OCI-LY7 (cell line): ENCODE measurements around the gene OR4E1. TPM values are rescaled to one million over a fixed set of nuclear protein-coding genes. Genes with fewer than 3 reads are reported as not detected.

ENCODE experiments used
- BruUV-seq: library from RNA; stranded (reverse); fragments of 400-500 nt; replicated peaks from 2 replicates; lab custom pipeline; 2021; lab: Mats Ljungman, UMichigan
- CTCF ChIA-PET: fragments of 300-600 bp; sonication (Branson Sonifier 250); formaldehyde crosslinking; loops from one replicate; lab custom pipeline; 2022; ENCODE audit warnings: antibody characterized with exemption; ENCODE audit not compliant: unreplicated experiment; lab: Charles Lee
- POLR2A ChIA-PET: fragments of 300-600 bp; sonication (Branson Sonifier 250); formaldehyde crosslinking; loops from one replicate; lab custom pipeline; 2022; ENCODE audit warnings: antibody characterized with exemption; lab: Charles Lee
- DNase-seq: peaks from one replicate; pipeline ENCODE4 v3.0.0-alpha.2; 2015; ENCODE audit warnings: low spot score
- H2AFZ ChIP-seq: fragments of 200-600 bp; sonication (generic), shearing (Covaris generic); 2 replicates; pipeline ENCODE4 v1.6.1; 2014; ENCODE audit warnings: mild to moderate bottlenecking, antibody characterized with exemption, low read length, moderate library complexity
- H3K27ac ChIP-seq: fragments of 200-600 bp; sonication (generic); 2 replicates; pipeline ENCODE4 v1.5.1; 2014; ENCODE audit warnings: mixed run types, low read depth, mild to moderate bottlenecking, moderate library complexity, low read length, inconsistent platforms; ENCODE audit not compliant: poor library complexity, severe bottlenecking
- H3K36me3 ChIP-seq: fragments of 200-600 bp; sonication (generic); 2 replicates; pipeline ENCODE4 v1.6.1; 2014; ENCODE audit warnings: mild to moderate bottlenecking, antibody characterized with exemption, low read length, moderate library complexity, mixed read lengths; ENCODE audit not compliant: insufficient read depth
- H3K4me1 ChIP-seq: fragments of 200-600 bp; sonication (generic); 2 replicates; pipeline ENCODE4 v1.5.1; 2014; ENCODE audit warnings: mild to moderate bottlenecking, low read length; ENCODE audit not compliant: insufficient read depth, poor library complexity, severe bottlenecking
- H3K4me2 ChIP-seq: fragments of 200-600 bp; sonication (generic); 2 replicates; pipeline ENCODE4 v1.6.1; 2014; ENCODE audit warnings: mild to moderate bottlenecking, low read length
- H3K4me3 ChIP-seq: fragments of 200-600 bp; sonication (generic); 2 replicates; pipeline ENCODE4 v1.5.1; 2014; ENCODE audit warnings: mild to moderate bottlenecking, low read depth, low read length; ENCODE audit not compliant: poor library complexity, severe bottlenecking
- H3K79me2 ChIP-seq: fragments of 200-600 bp; sonication (generic); 2 replicates; pipeline ENCODE4 v1.6.1; 2016; ENCODE audit warnings: low read depth, mild to moderate bottlenecking, low read length, moderate library complexity, mixed read lengths; ENCODE audit not compliant: insufficient read depth
- H3K9me2 ChIP-seq: fragments of 200-600 bp; sonication (generic); 2 replicates; pipeline ENCODE4 v1.6.1; 2016; ENCODE audit warnings: mild to moderate bottlenecking, low read length, mixed read lengths; ENCODE audit not compliant: insufficient read depth
- H3K9me3 ChIP-seq: fragments of 200-600 bp; sonication (generic); 2 replicates; pipeline ENCODE4 v1.6.1; 2014; ENCODE audit warnings: mild to moderate bottlenecking, mixed run types, low read length, mixed read lengths
- H4K20me1 ChIP-seq: fragments of 200-600 bp; sonication (generic); 2 replicates; pipeline ENCODE4 v1.6.1; 2014; ENCODE audit warnings: mild to moderate bottlenecking, antibody characterized with exemption, low read length, moderate library complexity, mixed read lengths; ENCODE audit not compliant: insufficient read depth
- CTCF ChIP-seq: fragments of 200-600 bp; sonication (generic); conservative IDR thresholded peaks from 2 replicates; pipeline ENCODE4 v1.5.1; 2014; ENCODE audit warnings: mild to moderate bottlenecking, antibody characterized with exemption, low read length, moderate library complexity, mixed read lengths
- EZH2phosphoT487 ChIP-seq: fragments of 200-600 bp; sonication (generic); IDR thresholded peaks from 2 replicates; pipeline ENCODE4 v1.6.1; 2018; ENCODE audit warnings: low read depth, borderline replicate concordance, mild to moderate bottlenecking, mixed run types, antibody characterized with exemption, low read length, moderate library complexity, mixed read lengths
- intact Hi-C: fragments of 100-400 bp; cut with micrococcal nuclease; formaldehyde crosslinking; loops from one replicate; pipeline ENCODE4 v1.10.0; 2022; ENCODE audit not compliant: unreplicated experiment
- total RNA-seq, 2 experiments: library from RNA; depleted of rRNA in 1 of 2; stranded (reverse); fragments of >200 nt in 1 of 2; shearing (Covaris generic) in 1 of 2; gene quantifications; 2 replicates each; pipeline ENCODE4 v1.2.3, GENCODE V29; 2014 to 2022

Gene OR4E1
- total RNA-seq, 2 experiments from 2014 or later, result not detected

- DNase-seq, result no peak
- H3K79me2 ChIP-seq, result no peaks in the 10 kb centered on the region
- TF ChIP-seq EZH2phosphoT487, result no peak
- no peak for TF ChIP-seq CTCF
- no peak overlapping the region for H3K27ac ChIP-seq
- H4K20me1 ChIP-seq, result no peaks in the 10 kb centered on the region
- no peak overlapping the region for H3K4me3 ChIP-seq
- H3K36me3 ChIP-seq, result no peaks in the 10 kb centered on the region
- peaks cover 12% of the 10 kb centered on the region; the same call in 1 of the 2 replicates for H3K9me3 ChIP-seq
- intact Hi-C loops, result no loop called here
- H3K4me2 ChIP-seq, result no peak overlapping the region
- no peaks in the 10 kb centered on the region for H3K4me1 ChIP-seq
- ChIA-PET CTCF (no interaction called here), POLR2A (interaction anchor here (1.1 kb wide), 1 partner anchor 20 kb away, joined by 4 read pairs; no protein-coding TSS in a partner anchor)
- no peaks in the 10 kb centered on the region for H3K9me2 ChIP-seq
- no TSS peak for BruUV-seq
- H2AFZ ChIP-seq, result no peak overlapping the region
Measured at GRCh38 chr14:21672116-21672515, 1.5 kb downstream of the OR4E1 start.

DNA sequence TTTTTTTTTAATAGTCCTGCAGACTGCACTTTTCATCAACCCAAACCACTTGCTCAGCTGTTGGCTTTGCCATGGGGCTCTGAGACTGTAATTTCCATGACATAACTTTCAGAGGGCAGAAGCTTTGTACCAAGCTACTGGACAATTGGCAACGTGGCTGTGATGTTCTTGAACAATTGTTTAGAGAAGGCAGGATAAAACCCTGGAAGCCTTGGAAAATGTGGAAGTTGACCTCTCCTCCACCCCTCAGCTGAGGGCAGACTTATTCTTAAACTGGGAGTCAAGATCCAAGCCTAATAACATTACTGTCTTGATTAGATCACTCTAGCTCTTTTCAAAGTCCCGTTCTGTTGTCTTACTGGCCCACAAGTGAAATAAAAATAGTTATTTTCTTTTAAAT is 2.2 kb downstream of the OR4E1 start:
- Histone ChIP-seq H2AFZ (no peak overlapping the region), H3K4me3 (no peak overlapping the region), H3K9me2 (no peaks in the 10 kb centered on the region), H3K4me2 (no peak overlapping the region), H3K36me3 (no peaks in the 10 kb centered on the region), H4K20me1 (no peaks in the 10 kb centered on the region), H3K79me2 (no peaks in the 10 kb centered on the region), H3K27ac (no peak overlapping the region), H3K9me3 (peaks cover 12% of the 10 kb centered on the region; the same call in 1 of the 2 replicates), H3K4me1 (no peaks in the 10 kb centered on the region)
- POLR2A ChIA-PET, result interaction anchor here (0.6 to 1.1 kb wide), 4 partner anchors 13 to 225 kb away, joined by 3 to 4 read pairs (median 3); no protein-coding TSS in a partner anchor
- DNase-seq, result no peak
- intact Hi-C loops, result no loop called here
- CTCF ChIA-PET, result no interaction called here
- TF ChIP-seq EZH2phosphoT487 (no peak), CTCF (no peak)
- BruUV-seq, result no TSS peak

DNA sequence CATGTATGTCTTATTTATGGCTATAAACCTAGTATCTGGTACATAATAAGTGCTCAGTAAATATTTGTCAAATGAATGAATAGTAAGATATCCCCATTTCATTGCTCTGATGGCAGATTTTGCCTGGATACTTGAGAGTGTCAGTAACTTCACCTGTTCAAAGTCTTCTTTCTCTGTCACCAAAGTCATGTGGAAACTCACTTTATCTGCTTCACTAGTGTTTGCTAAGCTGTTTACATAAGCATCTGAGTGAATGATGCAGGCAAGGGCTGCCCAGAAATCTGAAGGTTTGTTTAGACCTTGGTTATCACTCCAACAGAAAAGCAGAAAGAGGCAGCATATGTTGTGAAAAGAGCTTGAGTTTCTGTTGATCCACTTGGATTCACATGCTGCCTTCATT is 4.3 kb downstream of the OR4E1 start:
- Histone ChIP-seq H3K27ac (no peak overlapping the region), H3K4me2 (no peak overlapping the region), H3K9me2 (no peaks in the 10 kb centered on the region), H2AFZ (no peak overlapping the region), H3K4me3 (no peak overlapping the region), H3K36me3 (no peaks in the 10 kb centered on the region), H3K79me2 (no peaks in the 10 kb centered on the region), H3K9me3 (no peaks in the 10 kb centered on the region), H4K20me1 (no peaks in the 10 kb centered on the region), H3K4me1 (no peaks in the 10 kb centered on the region)
- TF ChIP-seq EZH2phosphoT487 (no peak), CTCF (no peak)
- DNase-seq, result no peak
- ChIA-PET CTCF (no interaction called here), POLR2A (no interaction called here)
- intact Hi-C loops, result no loop called here
- no TSS peak for BruUV-seq
